SK-N-DZ (cell line): Measurements from ENCODE around the gene ZNF138. TPM values are rescaled to one million over a fixed set of nuclear protein-coding genes. Genes with fewer than 3 reads are reported as not detected.
A peak's percentile ranks its signal among the peaks of the same experiment; 100 is the strongest.
"Not testable (repeated sequence)": the region's sequence is repeated elsewhere in the genome, so short reads cannot be mapped to it uniquely, and the experiment has no call there.

Experiments used
- DNase-seq: peaks from one replicate; pipeline ENCODE4 v3.0.0-alpha.2; 2015; ENCODE audit warnings: low spot score
- polyA plus RNA-seq, 2 experiments: library from polyadenylated mRNA; depleted of rRNA; stranded (reverse); fragments of >200 nt; gene quantifications; 2 replicates each; pipeline ENCODE4 v1.2.3, GENCODE V29; 2014

Gene ZNF138
- 16.0 and 17.4 TPM in 2 replicates for polyA plus RNA-seq (2014; cell fraction: cytosol; rRNA removed)
- 18.3 and 28.2 TPM in 2 replicates for polyA plus RNA-seq (2014; cell fraction: nucleus; rRNA removed)

DNA sequence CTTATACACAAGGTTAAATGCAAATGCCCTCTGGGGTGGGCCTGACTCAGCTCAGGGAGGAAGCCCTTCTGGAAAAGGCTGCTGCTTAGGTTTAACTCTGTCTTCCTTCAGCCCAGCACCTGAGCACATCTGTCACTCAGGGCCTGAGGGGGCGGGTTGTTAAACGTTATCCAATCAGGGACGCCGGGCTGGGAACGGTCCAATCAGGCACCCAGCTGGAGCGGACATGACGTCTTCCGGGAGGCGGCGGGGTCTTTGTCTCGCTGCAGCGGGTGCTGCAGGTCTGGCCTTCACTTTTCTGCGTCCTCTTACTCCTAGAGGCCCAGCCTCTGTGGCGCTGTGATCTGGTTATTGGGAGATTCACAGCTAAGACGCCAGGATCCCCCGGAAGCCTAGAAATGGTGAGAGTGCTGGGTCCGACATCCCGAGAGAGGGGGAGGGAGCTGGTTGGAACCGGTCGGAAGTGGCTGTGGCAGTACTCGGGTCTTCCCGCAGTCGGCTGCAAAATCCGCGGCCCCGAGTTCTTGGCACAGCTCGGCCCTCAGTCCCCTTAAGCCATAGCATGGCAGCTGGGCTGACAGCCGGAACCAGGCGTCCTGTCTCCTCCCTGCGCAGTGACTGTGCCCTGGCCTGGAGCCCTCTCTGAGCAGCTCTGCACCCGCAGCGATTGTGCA is at the start of gene ZNF138:
TSS of gene ZNF138 (plus strand) at position 258 of the 674 bp plus-strand sequence. CDS start at position 399, 141 bp downstream.
- DNase-seq, result peak; percentile 98

DNA sequence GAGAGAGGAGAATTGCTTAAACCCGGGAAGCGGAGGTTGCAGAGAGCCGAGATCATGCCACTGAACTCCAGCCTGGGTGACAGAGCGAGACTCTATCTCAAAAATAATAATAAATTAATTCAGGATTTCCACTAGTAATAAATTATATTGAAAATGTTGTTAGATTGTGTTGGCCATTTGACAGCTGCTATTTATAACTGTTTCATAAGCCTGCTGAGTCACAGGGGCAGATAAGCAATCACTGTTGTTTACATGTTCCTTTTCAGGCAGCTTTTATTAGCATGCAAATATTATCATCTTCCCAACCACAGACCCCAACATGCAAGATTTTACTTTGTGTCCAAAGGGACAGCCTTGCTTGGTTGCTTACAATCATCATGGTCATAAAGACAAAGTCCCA is 49.5 kb upstream of the ZNF138 start:
- no peak for DNase-seq

DNA sequence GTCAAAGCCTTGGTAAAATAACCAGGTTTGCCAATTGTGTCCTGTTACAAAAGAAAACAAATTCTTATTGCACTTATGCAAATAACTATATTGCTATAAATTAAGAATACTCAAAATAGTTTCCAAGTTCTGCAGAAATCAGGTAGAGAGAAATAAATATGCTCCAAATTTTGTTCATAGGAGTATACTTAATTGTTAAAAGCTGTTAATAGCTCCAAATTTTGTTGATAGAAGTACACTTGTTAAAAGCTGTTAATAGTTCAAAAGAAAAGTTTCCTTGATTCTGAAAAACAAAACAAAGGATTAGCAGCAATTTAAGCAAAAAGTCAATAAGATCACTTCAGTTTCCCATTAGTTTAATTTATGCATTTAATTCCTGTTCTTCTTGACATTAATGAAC is 46.4 kb upstream of the ZNF138 start:
- no peak for DNase-seq

DNA sequence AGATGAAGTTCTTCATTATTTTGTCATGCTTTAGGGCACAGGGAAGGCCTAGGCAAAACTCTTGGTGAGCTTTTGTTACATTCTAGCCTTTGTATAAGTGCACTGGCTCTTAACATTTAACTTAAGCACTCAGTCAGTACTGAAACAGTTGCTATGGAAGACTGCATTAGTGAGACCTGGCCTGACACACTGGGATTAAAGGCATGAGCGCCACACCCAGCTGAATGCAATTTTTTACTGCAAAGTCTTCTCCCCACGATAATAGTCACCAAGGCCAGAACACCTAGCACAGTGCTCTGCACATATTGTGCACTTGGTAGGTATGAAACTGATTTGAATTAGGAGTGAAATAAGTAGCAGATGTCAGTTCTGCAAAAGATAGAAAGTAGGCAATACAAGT is 41.2 kb upstream of the ZNF138 start:
- no peak for DNase-seq

DNA sequence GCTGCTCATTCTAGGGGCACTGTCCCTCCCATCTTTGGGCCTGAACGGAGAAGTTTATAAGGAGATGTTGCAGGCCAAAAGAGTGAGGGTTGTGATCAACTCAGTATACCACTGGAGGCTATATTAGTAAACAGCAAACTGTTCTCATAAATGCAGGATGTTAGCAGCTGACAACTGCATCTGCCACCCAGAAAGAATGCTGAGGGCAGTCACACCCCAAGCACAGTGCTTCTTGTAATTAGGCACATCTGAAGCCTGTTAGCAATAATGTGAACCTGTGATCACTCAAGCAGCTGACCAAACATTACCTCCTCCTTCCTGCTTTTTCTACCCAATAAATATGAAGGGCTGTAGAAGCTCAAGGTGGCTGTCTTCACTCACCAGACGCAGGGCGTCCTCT is 38.4 kb upstream of the ZNF138 start:
- DNase-seq, result no peak

DNA sequence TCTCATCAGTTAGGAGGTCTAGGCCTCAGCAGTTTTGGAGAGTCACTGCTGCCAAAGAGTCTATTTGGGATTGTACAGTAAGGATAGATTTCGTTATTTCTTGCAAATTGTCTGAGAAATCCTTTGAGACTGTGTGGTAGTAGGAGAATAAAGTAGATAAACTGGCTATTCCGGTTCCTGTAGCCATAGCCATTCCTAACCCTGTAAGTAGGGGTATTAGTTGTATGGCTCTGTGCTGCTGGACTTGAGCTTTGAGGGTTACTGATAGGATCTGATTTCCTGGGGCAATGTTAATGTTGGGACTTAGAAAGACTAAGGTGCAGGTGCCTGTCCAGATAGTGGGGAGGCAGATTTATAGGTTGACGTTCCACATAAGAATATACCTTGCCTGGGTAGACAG is 36.1 kb upstream of the ZNF138 start:
- no peak for DNase-seq

DNA sequence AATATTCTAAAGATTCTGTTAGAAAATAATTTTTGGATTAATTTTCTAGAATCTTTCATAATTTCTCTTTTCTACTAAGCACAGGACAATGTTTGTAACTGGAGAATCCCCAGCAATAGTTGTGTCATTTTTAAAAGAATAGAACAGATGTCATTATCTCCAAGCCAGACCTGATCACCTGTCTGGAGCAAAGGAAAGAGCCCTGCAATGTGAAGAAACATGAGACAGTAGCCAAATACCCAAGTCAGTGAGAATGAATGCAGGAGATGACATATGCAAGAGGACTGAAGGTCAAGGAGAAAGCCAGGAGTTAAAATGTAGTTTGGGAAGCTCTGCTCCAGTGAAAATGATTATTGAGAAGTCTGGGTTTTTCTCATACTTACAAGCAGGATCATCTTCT is 25.4 kb upstream of the ZNF138 start:
- no peak for DNase-seq

DNA sequence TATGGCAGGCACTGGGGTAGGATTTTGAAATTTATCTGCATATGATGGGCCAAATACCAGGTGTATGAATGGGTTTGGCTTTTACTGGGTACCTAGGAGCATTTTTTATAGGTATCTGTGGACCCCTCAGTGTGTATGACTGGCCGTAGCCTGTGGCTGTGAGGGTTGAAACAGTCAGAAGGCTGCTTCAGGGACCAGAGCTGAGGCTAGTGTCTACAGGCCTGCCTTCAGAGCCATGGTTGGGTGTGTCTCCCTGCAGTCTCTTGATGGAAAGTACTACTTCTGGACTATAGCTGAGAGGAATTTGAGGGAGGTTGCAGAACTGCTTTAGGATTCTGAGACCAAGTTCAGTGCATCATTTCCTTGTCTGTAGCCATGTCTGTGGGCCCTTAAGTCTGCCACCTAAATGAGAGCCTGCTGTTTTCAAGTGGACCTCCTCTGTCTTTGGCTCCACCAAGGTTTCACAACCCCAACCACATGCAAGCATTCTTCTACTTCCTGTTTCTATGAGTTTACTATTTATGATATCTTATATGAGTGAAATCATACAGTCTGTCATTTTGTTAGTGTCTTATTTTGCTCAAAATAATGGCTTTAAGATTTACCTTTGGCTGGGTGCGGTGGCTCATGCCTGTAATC is 19.9 kb upstream of the ZNF138 start:
- DNase-seq, result no peak

DNA sequence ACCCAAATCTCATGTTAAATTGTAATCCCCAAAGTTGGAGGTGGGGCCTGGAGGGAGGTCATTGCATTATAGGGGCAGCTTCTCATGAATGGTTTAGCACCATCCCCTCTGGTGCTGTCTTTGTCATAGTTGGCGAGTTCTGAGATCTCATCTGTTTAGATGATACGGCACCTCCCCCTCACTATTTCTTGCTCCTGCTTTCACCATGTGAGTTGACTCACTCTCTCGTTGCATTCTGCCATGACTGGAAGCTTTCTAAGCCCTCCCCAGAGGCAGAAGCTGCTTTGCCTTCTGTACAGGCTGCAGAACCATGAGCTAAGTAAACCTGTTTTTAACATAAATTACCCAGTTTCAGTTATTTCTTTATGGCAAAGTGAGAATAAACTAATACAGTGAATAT is 18.9 kb upstream of the ZNF138 start:
- no peak for DNase-seq

- not testable (repeated sequence) for DNase-seq
These were observed 9.4 kb upstream of the ZNF138 start for GRCh38 chr7:64784842-64785241.

GRCh38 chr7:64787295-64787694 is 6.9 kb upstream of the ZNF138 start:
- DNase-seq, result no peak

DNA sequence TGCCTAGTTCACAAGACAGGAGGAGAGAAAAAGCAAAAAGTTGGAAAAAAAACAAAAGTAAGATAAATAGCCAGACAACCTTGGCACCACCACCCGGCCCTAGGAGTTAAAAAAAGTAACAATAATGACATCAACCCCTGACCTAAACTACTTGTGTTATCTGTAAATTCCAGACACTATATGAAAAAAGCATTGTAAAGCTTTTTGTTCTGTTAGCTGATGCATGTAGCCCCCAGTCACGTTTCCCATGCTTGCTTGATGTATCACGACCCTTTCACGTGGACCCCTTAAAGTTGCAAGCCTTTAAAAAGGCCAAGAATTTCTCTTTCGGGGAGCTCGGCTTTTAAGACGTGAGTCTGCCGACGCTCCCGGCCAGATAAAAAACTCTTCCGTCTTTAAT is 5.0 kb upstream of the ZNF138 start:
- DNase-seq, result not testable (repeated sequence)

DNA sequence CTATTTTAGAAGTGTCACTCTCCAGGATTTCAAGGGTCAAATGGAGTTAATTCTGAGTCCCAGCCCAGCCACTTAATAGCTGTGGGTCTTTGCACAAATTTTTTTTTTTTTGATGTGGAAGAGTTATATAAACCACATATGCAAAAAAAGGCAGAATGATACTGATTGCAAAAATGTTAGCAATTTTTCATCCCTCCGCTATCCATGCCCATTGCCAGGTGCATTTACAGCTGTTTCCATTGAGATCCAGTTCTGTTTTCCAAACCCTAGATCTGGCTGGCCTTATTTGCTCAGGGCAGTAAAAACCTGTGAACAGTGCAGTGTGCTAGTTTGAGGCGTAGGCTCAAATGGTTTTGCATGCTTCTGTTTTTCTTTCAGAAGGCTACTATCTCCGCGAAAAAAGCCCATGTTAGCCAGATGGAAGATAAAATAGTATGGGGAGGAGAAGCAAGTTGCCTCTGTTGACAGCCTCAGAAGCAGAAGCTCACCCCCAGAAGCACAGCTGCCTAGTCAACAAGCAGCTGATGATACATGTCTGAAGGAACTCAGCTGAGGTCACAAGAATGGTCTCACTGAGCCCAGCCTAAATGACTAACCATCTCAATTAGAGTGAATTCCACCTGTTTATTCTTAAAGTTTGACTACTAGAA is 997 bp upstream of the ZNF138 start:
- no peak for DNase-seq

DNA sequence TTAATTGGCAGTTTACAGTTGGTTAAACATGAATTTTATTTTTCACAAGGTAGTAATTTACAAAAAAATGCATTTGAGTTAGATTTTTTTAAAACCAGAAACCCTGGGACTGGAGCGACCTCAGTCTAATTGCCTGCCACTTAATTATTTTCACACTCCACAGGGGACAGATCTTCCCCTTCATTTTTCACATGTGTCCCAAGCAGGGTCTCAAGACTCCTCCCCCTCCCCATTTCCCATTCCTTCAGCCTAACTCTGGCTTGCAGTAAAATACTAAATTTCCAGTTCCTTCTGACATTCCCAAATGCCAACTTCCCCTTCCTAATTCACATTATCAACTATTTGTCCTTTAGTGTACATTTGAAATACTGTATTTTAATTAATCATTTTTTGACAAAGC is 948 bp downstream of the ZNF138 start:
- no peak for DNase-seq

DNA sequence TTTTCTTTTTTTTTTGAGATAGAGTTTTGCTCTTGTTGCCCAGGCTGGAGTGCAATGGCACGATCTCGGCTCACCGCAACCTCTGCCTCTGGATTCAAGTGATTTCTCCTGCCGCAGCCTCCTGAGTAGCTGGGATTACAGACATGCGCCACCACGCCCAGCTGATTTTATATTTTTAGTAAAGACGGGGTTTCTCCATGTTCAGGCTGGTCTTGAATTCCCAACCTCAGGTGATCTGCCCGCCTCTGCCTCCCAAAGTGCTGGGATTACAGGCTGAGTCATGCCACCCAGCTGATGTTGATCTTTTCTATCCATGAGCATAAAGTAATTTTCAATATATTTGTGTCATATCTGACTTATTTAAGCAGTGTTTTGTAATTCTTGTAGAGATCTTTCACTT is 4.9 kb downstream of the ZNF138 start:
- not testable (repeated sequence) for DNase-seq

DNA sequence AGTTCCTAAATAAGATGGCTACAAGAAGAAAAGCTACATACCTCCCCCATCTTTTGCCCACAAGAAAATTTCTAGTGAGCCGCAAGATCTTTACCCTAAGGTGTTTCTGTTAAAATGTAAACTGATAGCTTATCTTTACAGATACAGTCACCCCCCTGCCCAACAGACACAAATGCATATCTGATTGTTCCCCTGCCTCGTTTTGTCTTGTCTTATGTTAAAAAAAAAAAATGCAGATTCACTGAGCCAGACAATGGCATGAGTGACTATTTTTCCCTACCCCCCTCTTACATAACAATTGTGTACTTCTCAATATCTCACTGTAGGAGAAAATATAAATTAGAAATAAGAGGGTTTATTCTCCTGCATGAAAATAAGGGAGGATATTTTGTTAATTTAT is 8.5 kb downstream of the ZNF138 start:
- peak; percentile 24 for DNase-seq

GRCh38 chr7:64807731-64808365 is 13.6 kb downstream of the ZNF138 start:
- peak; percentile 67 for DNase-seq

GRCh38 chr7:64811767-64812166 is 17.5 kb downstream of the ZNF138 start:
- no peak for DNase-seq

DNA sequence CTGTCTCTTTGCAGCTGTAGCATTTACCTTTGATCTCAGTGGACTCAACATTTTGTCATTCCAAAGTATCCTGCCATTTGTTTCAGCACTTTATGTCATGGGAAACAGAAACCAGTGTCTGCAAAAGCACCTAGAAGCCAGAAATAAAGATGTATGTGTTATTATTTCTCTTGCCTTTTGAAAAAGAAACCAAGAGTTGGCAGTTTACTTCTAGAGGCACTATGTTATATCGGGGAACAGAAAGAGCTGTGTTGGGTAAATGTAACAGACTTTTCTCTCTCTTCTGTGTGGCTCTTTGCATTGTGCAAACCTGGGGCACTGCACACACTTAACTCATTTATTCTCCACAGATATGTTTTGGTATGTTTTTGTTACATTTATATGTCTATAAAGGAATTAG is 36.7 kb downstream of the ZNF138 start:
- DNase-seq, result no peak

DNA sequence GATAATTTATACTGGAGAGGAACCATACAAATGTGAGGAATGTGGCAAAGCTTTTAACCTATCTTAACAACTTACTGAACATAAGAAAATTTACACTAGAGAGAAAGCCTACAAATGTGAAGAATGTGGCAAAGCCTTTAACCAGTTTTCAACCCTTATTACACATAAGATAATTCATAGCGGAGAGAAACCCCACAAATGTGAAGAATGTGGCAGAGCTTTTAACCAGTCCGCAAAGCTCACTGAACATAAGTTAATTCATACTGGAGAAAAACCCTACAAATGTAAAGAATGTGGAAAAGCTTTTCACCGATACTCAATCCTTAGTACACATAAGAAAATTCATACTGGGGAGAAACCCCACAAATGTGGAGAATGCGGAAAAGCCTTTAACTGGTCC is 37.9 kb downstream of the ZNF138 start:
- DNase-seq, result no peak

GRCh38 chr7:64834989-64835388 is 40.8 kb downstream of the ZNF138 start:
- no peak for DNase-seq

DNA sequence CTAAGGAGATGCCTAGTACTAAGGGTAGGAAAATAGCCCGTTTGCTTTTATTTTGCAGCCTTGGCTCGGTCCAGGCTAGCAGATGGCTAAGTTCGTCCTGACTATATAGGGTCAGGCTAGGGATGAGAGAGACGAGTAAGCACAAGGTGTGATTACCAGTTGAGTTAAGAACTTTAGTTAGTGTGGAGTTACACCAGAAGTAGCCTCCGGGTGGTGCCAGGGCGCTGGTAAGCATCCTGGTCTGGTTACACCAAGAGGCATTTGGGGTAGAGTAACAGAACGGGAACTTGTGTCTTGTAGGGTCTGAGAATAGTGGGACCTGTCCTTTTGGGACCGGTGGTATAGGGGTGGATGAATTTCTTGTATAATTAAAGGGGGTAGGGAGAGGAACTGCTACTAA is 41.6 kb downstream of the ZNF138 start:
- DNase-seq, result not testable (repeated sequence)
